DOHH2 (cell line): ENCODE data around the gene TET2.

Experiments used
- CTCF ChIP-seq: fragments of 200-600 bp; sonication (generic); IDR thresholded peaks from one replicate; pipeline ENCODE4 v1.5.1; 2014; ENCODE audit warnings: antibody characterized with exemption, mild to moderate bottlenecking, low read depth, low read length; ENCODE audit not compliant: poor library complexity, severe bottlenecking
- EZH2phosphoT487 ChIP-seq: fragments of 200-600 bp; sonication (generic); IDR thresholded peaks from 2 replicates; pipeline ENCODE4 v1.6.1; 2017; ENCODE audit warnings: borderline replicate concordance, mild to moderate bottlenecking, antibody characterized with exemption, low read length, moderate library complexity, mixed read lengths

- TF ChIP-seq CTCF (no peak), EZH2phosphoT487 (no peak)
Observed at GRCh38 chr4:105192910-105193309, 46.2 kb downstream of the TET2 start.
